AG08396 (cell line): ENCODE measurements around the gene OTC.

Experiments used
- DNase-seq: peaks from one replicate; pipeline ENCODE4 v3.0.0; 2012; ENCODE audit warnings: low spot score, mixed read lengths

Gene OTC

GRCh38 chrX:38352362-38352761 lies at the start of gene OTC:
Gene OTC (plus strand): TSS chrX:38352604. CDS start chrX:38352697, 93 bp downstream.
- DNase-seq = no peak

- no peak for DNase-seq
Observed at GRCh38 chrX:38304010-38304409, 48.4 kb upstream of the OTC start.

- no peak for DNase-seq
Observed at GRCh38 chrX:38305971-38306370, 46.4 kb upstream of the OTC start.

GRCh38 chrX:38311743-38312142 lies 40.7 kb upstream of the OTC start:
- DNase-seq = no peak

GRCh38 chrX:38312436-38312835 lies 40.0 kb upstream of the OTC start:
- DNase-seq = no peak

GRCh38 chrX:38313190-38313589 lies 39.2 kb upstream of the OTC start:
- no peak for DNase-seq

- no peak for DNase-seq
Observed at GRCh38 chrX:38315186-38315585, 37.2 kb upstream of the OTC start.

GRCh38 chrX:38318196-38318595 lies 34.2 kb upstream of the OTC start:
- DNase-seq = no peak

- no peak for DNase-seq
Observed at GRCh38 chrX:38318606-38319005, 33.8 kb upstream of the OTC start.

- no peak for DNase-seq
Observed at GRCh38 chrX:38320819-38321218, 31.6 kb upstream of the OTC start.

GRCh38 chrX:38326086-38326485 lies 26.3 kb upstream of the OTC start:
- no peak for DNase-seq

- peak; percentile 90 for DNase-seq
Observed at GRCh38 chrX:38327007-38327774, 25.2 kb upstream of the OTC start, which contains the start of gene RPGR. Gene RPGR (minus strand): TSS chrX:38327509. CDS start chrX:38327367, 142 bp downstream.

- DNase-seq = no peak
Observed at GRCh38 chrX:38327775-38328081, 24.7 kb upstream of the OTC start.

GRCh38 chrX:38332505-38332904 lies 19.9 kb upstream of the OTC start:
- DNase-seq = no peak

GRCh38 chrX:38335382-38335781 lies 17.0 kb upstream of the OTC start:
- no peak for DNase-seq

- no peak for DNase-seq
Observed at GRCh38 chrX:38336538-38337240, 15.7 kb upstream of the OTC start.

- DNase-seq = no peak
Observed at GRCh38 chrX:38341442-38341841, 11.0 kb upstream of the OTC start.

- no peak for DNase-seq
Observed at GRCh38 chrX:38342853-38343778, 9.3 kb upstream of the OTC start.

GRCh38 chrX:38346150-38346549 lies 6.3 kb upstream of the OTC start:
- no peak for DNase-seq

GRCh38 chrX:38347136-38347535 lies 5.3 kb upstream of the OTC start:
- no peak for DNase-seq

- no peak for DNase-seq
Observed at GRCh38 chrX:38351346-38351745, 1.1 kb upstream of the OTC start.

- no peak for DNase-seq
Observed at GRCh38 chrX:38356401-38356800, 4.0 kb downstream of the OTC start.
